Thyroid gland (tissue), 4 donors: ENCODE results near the gene IFNGR1.

Source experiments
- POLR2A ChIP-seq, 2 donors: fragments of 450-650 bp; IDR thresholded peaks; one replicate each; pipeline ENCODE4 v1.6.1; 2017; ENCODE audit warnings: antibody characterized with exemption in 2 of 2, mild to moderate bottlenecking in 2 of 2, moderate library complexity in 1 of 2
- TF ChIP-seq, protein P1 (sequence below), 6 experiments: fragments of 200-600 bp in 3 of 6; fragments of 450-650 bp in 3 of 6; sonication (generic) in 3 of 6; IDR thresholded peaks; one replicate each; pipeline ENCODE4 v1.5.1; 2016 to 2019; ENCODE audit warnings: antibody characterized with exemption in 6 of 6, mild to moderate bottlenecking in 2 of 6, inconsistent platforms in 1 of 6, moderate library complexity in 1 of 6

- TF ChIP-seq, protein P1, sequence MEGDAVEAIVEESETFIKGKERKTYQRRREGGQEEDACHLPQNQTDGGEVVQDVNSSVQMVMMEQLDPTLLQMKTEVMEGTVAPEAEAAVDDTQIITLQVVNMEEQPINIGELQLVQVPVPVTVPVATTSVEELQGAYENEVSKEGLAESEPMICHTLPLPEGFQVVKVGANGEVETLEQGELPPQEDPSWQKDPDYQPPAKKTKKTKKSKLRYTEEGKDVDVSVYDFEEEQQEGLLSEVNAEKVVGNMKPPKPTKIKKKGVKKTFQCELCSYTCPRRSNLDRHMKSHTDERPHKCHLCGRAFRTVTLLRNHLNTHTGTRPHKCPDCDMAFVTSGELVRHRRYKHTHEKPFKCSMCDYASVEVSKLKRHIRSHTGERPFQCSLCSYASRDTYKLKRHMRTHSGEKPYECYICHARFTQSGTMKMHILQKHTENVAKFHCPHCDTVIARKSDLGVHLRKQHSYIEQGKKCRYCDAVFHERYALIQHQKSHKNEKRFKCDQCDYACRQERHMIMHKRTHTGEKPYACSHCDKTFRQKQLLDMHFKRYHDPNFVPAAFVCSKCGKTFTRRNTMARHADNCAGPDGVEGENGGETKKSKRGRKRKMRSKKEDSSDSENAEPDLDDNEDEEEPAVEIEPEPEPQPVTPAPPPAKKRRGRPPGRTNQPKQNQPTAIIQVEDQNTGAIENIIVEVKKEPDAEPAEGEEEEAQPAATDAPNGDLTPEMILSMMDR (IDR thresholded peaks at IDR 0.05) = no peak
- no peak for TF ChIP-seq POLR2A (IDR thresholded peaks at IDR 0.05)
Measured at GRCh38 chr6:137210903-137211302, 8.3 kb downstream of the IFNGR1 start.
